ENCODE measurements around the gene LDB1. TPM values are rescaled to one million over a fixed set of nuclear protein-coding genes. Genes with fewer than 3 reads are reported as not detected.

The LDB1 gene
- total RNA-seq, 2 experiments from 2014 or later: 116 to 117 TPM

DNA sequence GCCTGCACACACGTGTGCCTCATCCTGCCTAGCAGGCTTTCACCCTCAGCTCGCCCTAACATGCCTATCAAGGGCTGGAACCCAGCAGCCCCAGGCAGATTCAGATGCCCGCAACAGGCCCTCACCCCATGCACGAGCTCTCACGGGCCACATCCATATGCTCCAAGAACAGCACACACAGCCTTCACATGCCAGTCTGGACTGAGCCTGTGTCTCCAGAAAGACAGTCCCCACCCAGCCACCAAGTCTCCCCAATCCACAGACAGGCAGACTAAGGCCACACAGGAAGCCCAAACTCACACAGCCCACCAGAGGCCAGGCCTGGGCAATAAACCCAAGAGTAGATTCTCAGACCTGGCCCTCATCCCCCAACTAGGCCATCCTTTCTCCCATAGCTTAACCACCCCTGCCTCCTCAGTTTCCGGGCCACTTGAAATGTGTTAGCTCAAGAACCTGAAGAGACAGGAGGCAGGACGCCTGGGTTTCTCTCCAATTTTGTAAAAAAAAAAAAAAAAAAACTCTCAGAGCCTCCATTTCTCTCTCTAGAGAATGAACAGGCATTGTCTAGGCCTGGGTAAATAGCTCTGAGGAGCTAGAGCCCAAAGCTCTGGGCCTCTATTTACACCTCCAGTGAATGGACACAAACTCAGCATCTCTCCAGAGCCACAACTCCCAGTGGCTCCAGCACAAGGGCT, 6.8 kb downstream of the LDB1 start:
- intact Hi-C loops (cut with DNase I, micrococcal nuclease): loop anchor here in 1 of 2 experiments (2.0 kb wide), 1 partner anchor 41 kb away; no protein-coding TSS in a partner anchor
- Histone ChIP-seq H3K4me1 (ENCODE audit: insufficient read depth, low read length) (peaks cover 64% of the 10 kb centered on the region), H3K27me3 (ENCODE audit: control insufficient read depth in 1 of 2, insufficient read depth in 2 of 2, low read length in 2 of 2) (no peaks in the 10 kb centered on the region), H3K4me3 (ENCODE audit: low read length) (peak overlapping the region; percentile 58), H3K36me3 (ENCODE audit: insufficient read depth, low read length) (peaks cover 34% of the 10 kb centered on the region), H3K9me3 (ENCODE audit: control insufficient read depth in 1 of 2, insufficient read depth in 1 of 2, low read length in 2 of 2) (no peaks in the 10 kb centered on the region), H3K27ac (ENCODE audit: low read depth in 1 of 2, low read length in 2 of 2) (peak overlapping the region; percentile 35 to 43)
- no peaks in the 10 kb centered on the region for H3K27me3 Mint-ChIP-seq
- H3K9me3 Mint-ChIP-seq: no peaks in the 10 kb centered on the region
- H3K4me1 Mint-ChIP-seq (ENCODE audit: low read depth): peaks cover 66% of the 10 kb centered on the region
- POLR2A ChIA-PET: interaction anchor here (0.6 to 2.6 kb wide), 6 partner anchors 10 to 598 kb away, joined by 3 to 12 read pairs (median 3); partner anchors contain the start of gene PPRC1
- TF ChIP-seq, protein P1, sequence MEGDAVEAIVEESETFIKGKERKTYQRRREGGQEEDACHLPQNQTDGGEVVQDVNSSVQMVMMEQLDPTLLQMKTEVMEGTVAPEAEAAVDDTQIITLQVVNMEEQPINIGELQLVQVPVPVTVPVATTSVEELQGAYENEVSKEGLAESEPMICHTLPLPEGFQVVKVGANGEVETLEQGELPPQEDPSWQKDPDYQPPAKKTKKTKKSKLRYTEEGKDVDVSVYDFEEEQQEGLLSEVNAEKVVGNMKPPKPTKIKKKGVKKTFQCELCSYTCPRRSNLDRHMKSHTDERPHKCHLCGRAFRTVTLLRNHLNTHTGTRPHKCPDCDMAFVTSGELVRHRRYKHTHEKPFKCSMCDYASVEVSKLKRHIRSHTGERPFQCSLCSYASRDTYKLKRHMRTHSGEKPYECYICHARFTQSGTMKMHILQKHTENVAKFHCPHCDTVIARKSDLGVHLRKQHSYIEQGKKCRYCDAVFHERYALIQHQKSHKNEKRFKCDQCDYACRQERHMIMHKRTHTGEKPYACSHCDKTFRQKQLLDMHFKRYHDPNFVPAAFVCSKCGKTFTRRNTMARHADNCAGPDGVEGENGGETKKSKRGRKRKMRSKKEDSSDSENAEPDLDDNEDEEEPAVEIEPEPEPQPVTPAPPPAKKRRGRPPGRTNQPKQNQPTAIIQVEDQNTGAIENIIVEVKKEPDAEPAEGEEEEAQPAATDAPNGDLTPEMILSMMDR (IDR thresholded peaks at IDR 0.05): no peak
- DNase-seq (peak in 3 of 14 experiments; percentile 19 to 24 (median 20)), ATAC-seq (ENCODE audit: poor library complexity) (no peak)
- peak overlapping the region; percentile 79 for H3K27ac Mint-ChIP-seq
- H3K36me3 Mint-ChIP-seq (ENCODE audit: low read depth): peaks cover 54% of the 10 kb centered on the region
- H3K4me3 Mint-ChIP-seq: peak overlapping the region; percentile 88
- CTCF ChIA-PET: interaction anchor here (1.1 to 1.4 kb wide), 2 partner anchors 9 to 41 kb away, joined by 4 read pairs; no protein-coding TSS in a partner anchor

- intact Hi-C loops (cut with DNase I, micrococcal nuclease): loop anchor here in 1 of 2 experiments (2.0 kb wide), 1 partner anchor 40 kb away; no protein-coding TSS in a partner anchor
- Mint-ChIP-seq H3K27ac (peak overlapping the region; percentile 36), H3K4me3 (no peak overlapping the region), H3K27me3 (no peaks in the 10 kb centered on the region), H3K9me3 (no peaks in the 10 kb centered on the region), H3K36me3 (ENCODE audit: low read depth) (peaks cover 63% of the 10 kb centered on the region), H3K4me1 (ENCODE audit: low read depth) (peaks cover 58% of the 10 kb centered on the region)
- H3K9me3 ChIP-seq (ENCODE audit: control insufficient read depth in 1 of 2, insufficient read depth in 1 of 2, low read length in 2 of 2): no peaks in the 10 kb centered on the region
- no peak overlapping the region for H3K4me3 ChIP-seq (ENCODE audit: low read length)
- H3K27ac ChIP-seq (ENCODE audit: low read depth in 1 of 2, low read length in 2 of 2): no peak overlapping the region
- CTCF ChIA-PET: interaction anchor here (0.6 kb wide), 1 partner anchor 74 kb away, joined by 4 read pairs; no protein-coding TSS in a partner anchor
- H3K27me3 ChIP-seq (ENCODE audit: control insufficient read depth in 1 of 2, insufficient read depth in 2 of 2, low read length in 2 of 2): no peaks in the 10 kb centered on the region
- DNase-seq: no peak
- H3K36me3 ChIP-seq (ENCODE audit: insufficient read depth, low read length): peaks cover 45% of the 10 kb centered on the region
- TF ChIP-seq, protein P1 (IDR thresholded peaks at IDR 0.05): peak; percentile 20
- POLR2A ChIA-PET: interaction anchor here (1.0 kb wide), 1 partner anchor 29 kb away, joined by 3 read pairs; no protein-coding TSS in a partner anchor
- ATAC-seq (ENCODE audit: poor library complexity): no peak
- H3K4me1 ChIP-seq (ENCODE audit: insufficient read depth, low read length): peaks cover 53% of the 10 kb centered on the region
These were observed 7.9 kb downstream of the LDB1 start for GRCh38 chr10:102112210-102112817.

DNA sequence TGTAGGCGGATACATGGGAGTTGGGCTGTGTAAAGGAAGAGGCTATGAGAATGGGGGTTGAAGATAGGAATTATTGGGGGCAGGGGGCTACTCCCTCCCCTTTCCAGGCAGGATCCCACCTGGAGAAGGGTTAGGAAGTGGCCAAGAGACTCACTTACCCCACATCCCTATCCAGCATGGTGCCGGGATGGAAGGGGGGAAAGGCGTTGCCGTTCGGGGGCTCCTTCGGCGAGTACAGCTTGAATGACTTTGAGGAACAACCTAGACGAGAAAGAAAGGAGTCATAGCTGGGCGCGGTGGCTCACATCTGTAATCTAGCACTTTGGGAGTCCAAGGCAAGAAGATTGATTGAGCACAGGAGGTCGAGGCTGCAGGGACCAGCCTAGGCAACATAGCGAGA, 8.9 kb downstream of the LDB1 start:
- CTCF ChIA-PET: no interaction called here
- no peak overlapping the region for H3K27ac Mint-ChIP-seq
- POLR2A ChIA-PET: interaction anchor here (0.6 to 1.0 kb wide), 2 partner anchors 17 to 28 kb away, joined by 3 read pairs; no protein-coding TSS in a partner anchor
- H3K9me3 Mint-ChIP-seq: no peaks in the 10 kb centered on the region
- no peak for DNase-seq
- H3K36me3 Mint-ChIP-seq (ENCODE audit: low read depth): peaks cover 69% of the 10 kb centered on the region
- TF ChIP-seq, protein P1 (IDR thresholded peaks at IDR 0.05): no peak
- Histone ChIP-seq H3K4me1 (ENCODE audit: insufficient read depth, low read length) (peaks cover 43% of the 10 kb centered on the region), H3K9me3 (ENCODE audit: control insufficient read depth in 1 of 2, insufficient read depth in 1 of 2, low read length in 2 of 2) (no peaks in the 10 kb centered on the region), H3K27ac (ENCODE audit: low read depth in 1 of 2, low read length in 2 of 2) (no peak overlapping the region), H3K36me3 (ENCODE audit: insufficient read depth, low read length) (peaks cover 51% of the 10 kb centered on the region), H3K4me3 (ENCODE audit: low read length) (no peak overlapping the region), H3K27me3 (ENCODE audit: control insufficient read depth in 1 of 2, insufficient read depth in 2 of 2, low read length in 2 of 2) (no peaks in the 10 kb centered on the region)
- peak overlapping the region; percentile 48 for H3K4me3 Mint-ChIP-seq
- peaks cover 48% of the 10 kb centered on the region for H3K4me1 Mint-ChIP-seq (ENCODE audit: low read depth)
- ATAC-seq (ENCODE audit: poor library complexity): no peak
- intact Hi-C loops (cut with DNase I, micrococcal nuclease): no loop called here
- H3K27me3 Mint-ChIP-seq: no peaks in the 10 kb centered on the region
